CD14-positive monocyte (primary cell): ENCODE measurements around the gene HDAC4. TPM values are rescaled to one million over a fixed set of nuclear protein-coding genes. Genes with fewer than 3 reads are reported as not detected.
A peak's percentile ranks its signal among the peaks of the same experiment; 100 is the strongest.

ENCODE experiments used
- DNase-seq, 3 donors: peaks; one replicate each; pipeline ENCODE4 v3.0.0-alpha.2; 2011 to 2022
- H2AFZ ChIP-seq: 2 replicates; pipeline ENCODE4 v1.6.0; 2012; ENCODE audit warnings: mild to moderate bottlenecking, low read depth, low read length, inconsistent platforms; ENCODE audit not compliant: insufficient read depth, poor library complexity, severe bottlenecking
- H3K27ac ChIP-seq, 2 donors: 1 replicate in 1 of 2; 2 replicates in 1 of 2; pipeline ENCODE4 v1.5.1; 2012 to 2013; ENCODE audit warnings: low read length in 2 of 2, control low read depth in 1 of 2, inconsistent platforms in 1 of 2, low read depth in 1 of 2, mild to moderate bottlenecking in 1 of 2
- H3K27me3 ChIP-seq, 2 donors: one replicate each; pipeline versions ENCODE4 v1.6.0 to v1.6.1; 2011 to 2013; ENCODE audit warnings: low read length in 2 of 2; ENCODE audit not compliant: control insufficient read depth in 2 of 2, insufficient read depth in 2 of 2
- H3K36me3 ChIP-seq, 2 donors: replicated peaks in 1 of 2; 1 replicate in 1 of 2; 2 replicates in 1 of 2; pipeline versions ENCODE4 v1.5.1 to v1.6.1; 2012 to 2013; ENCODE audit warnings: low read length in 2 of 2, control low read depth in 1 of 2, inconsistent platforms in 1 of 2, mild to moderate bottlenecking in 1 of 2; ENCODE audit not compliant: insufficient read depth in 2 of 2, control insufficient read depth in 1 of 2
- H3K4me1 ChIP-seq, 2 donors: 1 replicate in 1 of 2; 2 replicates in 1 of 2; pipeline versions ENCODE4 v1.5.1 to v1.6.1; 2012 to 2013; ENCODE audit warnings: low read length in 2 of 2, control low read depth in 1 of 2, inconsistent platforms in 1 of 2, mild to moderate bottlenecking in 1 of 2, moderate library complexity in 1 of 2; ENCODE audit not compliant: insufficient read depth in 2 of 2, control insufficient read depth in 1 of 2
- H3K4me2 ChIP-seq: replicated peaks from 2 replicates; pipeline ENCODE3; 2012; ENCODE audit warnings: low read length, moderate library complexity, mild to moderate bottlenecking; ENCODE audit not compliant: poor library complexity, severe bottlenecking; ENCODE audit errors: extremely low read depth
- H3K4me3 ChIP-seq, 3 experiments: fragments of 200-600 bp in 1 of 3; sonication (generic) in 1 of 3; replicated peaks in 1 of 3; 1 replicate in 2 of 3; 2 replicates in 1 of 3; pipeline ENCODE4 v1.5.1; 2011 to 2013; ENCODE audit warnings: low read length in 3 of 3, mild to moderate bottlenecking in 3 of 3, control low read depth in 2 of 3, low read depth in 2 of 3, inconsistent platforms in 1 of 3, moderate library complexity in 1 of 3
- H3K79me2 ChIP-seq: 2 replicates; pipeline ENCODE4 v1.6.0; 2012; ENCODE audit warnings: mild to moderate bottlenecking, control low read depth, inconsistent platforms, low read length, moderate library complexity; ENCODE audit not compliant: insufficient read depth
- H3K9ac ChIP-seq: 2 replicates; pipeline ENCODE4 v1.6.0; 2017; ENCODE audit warnings: low read length, mild to moderate bottlenecking; ENCODE audit not compliant: insufficient read depth, poor library complexity, severe bottlenecking
- H3K9me3 ChIP-seq, 2 donors: replicated peaks in 1 of 2; 1 replicate in 1 of 2; 2 replicates in 1 of 2; pipeline versions ENCODE4 v1.5.1 to v1.6.1; 2012 to 2013; ENCODE audit warnings: low read length in 2 of 2, control low read depth in 1 of 2; ENCODE audit not compliant: control insufficient read depth in 1 of 2, insufficient read depth in 1 of 2
- H4K20me1 ChIP-seq: 2 replicates; pipeline ENCODE4 v1.6.0; 2012; ENCODE audit warnings: mild to moderate bottlenecking, low read length, control low read depth, moderate library complexity; ENCODE audit not compliant: insufficient read depth
- H3K27ac Mint-ChIP-seq, 7 donors: one replicate each; pipeline ENCODE4 v1.8.0; 2020; ENCODE audit warnings: mild to moderate bottlenecking in 7 of 7, mixed read lengths in 7 of 7, moderate library complexity in 6 of 7, inconsistent platforms in 2 of 7
- H3K27me3 Mint-ChIP-seq, 3 donors: one replicate each; pipeline ENCODE4 v1.8.0; 2021 to 2022; ENCODE audit warnings: low read depth in 3 of 3, mild to moderate bottlenecking in 3 of 3, mixed read lengths in 3 of 3, moderate library complexity in 3 of 3, inconsistent platforms in 1 of 3
- H3K36me3 Mint-ChIP-seq, 2 donors: one replicate each; pipeline ENCODE4 v1.8.0; 2020; ENCODE audit warnings: mixed read lengths in 2 of 2, inconsistent platforms in 1 of 2, mild to moderate bottlenecking in 1 of 2
- H3K4me1 Mint-ChIP-seq: one replicate; pipeline ENCODE4 v1.8.0; 2020; ENCODE audit warnings: mild to moderate bottlenecking, mixed read lengths
- H3K4me3 Mint-ChIP-seq, 2 donors: one replicate each; pipeline ENCODE4 v1.8.0; 2020; ENCODE audit warnings: mild to moderate bottlenecking in 2 of 2, mixed read lengths in 2 of 2, moderate library complexity in 1 of 2
- H3K9me3 Mint-ChIP-seq, 7 donors: one replicate each; pipeline ENCODE4 v1.8.0; 2020 to 2022; ENCODE audit warnings: mixed read lengths in 7 of 7, mild to moderate bottlenecking in 6 of 7, moderate library complexity in 6 of 7, inconsistent platforms in 2 of 7
- CTCF ChIP-seq: fragments of 200-600 bp; IDR thresholded peaks from one replicate; pipeline ENCODE4 v1.8.0; 2022; ENCODE audit warnings: antibody characterized with exemption, mild to moderate bottlenecking
- WGBS: methylation state at CpG from one replicate; pipeline ENCODE4 v1.1.5; 2013; ENCODE audit warnings: missing lambda C conversion rate; ENCODE audit not compliant: insufficient coverage; 5-methylcytosine and 5-hydroxymethylcytosine counted together
- intact Hi-C, 2 donors: fragments of 100-400 bp; cut with micrococcal nuclease; formaldehyde crosslinking; loops; one replicate each; pipeline versions ENCODE4 v1.15.0 to v1.15.1; 2023
- polyA plus RNA-seq, 3 donors: library from polyadenylated mRNA; depleted of rRNA in 1 of 3; unstranded in 2 of 3; stranded (reverse) in 1 of 3; fragments of 300-500 nt in 2 of 3; fragments of >200 nt in 1 of 3; fragmentation: Illumina TruSeq in 2 of 3; gene quantifications; 1 replicate in 2 of 3; 2 replicates in 1 of 3; pipeline ENCODE4 v1.2.3, GENCODE V29; 2012 to 2021

HDAC4 gene
- polyA plus RNA-seq, 3 donors, result 3.3 to 23.0 (median 4.5) TPM

GRCh38 chr2:239113615-239114014 lies 287.2 kb downstream of the HDAC4 start:
- Histone ChIP-seq H3K9me3 (no peaks in the 10 kb centered on the region), H3K4me3 (no peak overlapping the region), H3K4me2 (no peak overlapping the region), H3K36me3 (peaks cover 74 to 98% of the 10 kb centered on the region in 2 donors), H3K27ac (peak overlapping the region in 1 of 2 donors; percentile 38), H3K79me2 (no peaks in the 10 kb centered on the region), H3K9ac (peak overlapping the region; percentile 22), H2AFZ (no peak overlapping the region), H3K4me1 (peaks cover 8 to 25% of the 10 kb centered on the region in 2 donors), H3K27me3 (no peaks in the 10 kb centered on the region), H4K20me1 (peaks cover 40% of the 10 kb centered on the region)
- H3K27ac Mint-ChIP-seq, result peak overlapping the region in 2 of 7 donors; percentile 42 to 54
- H3K4me1 Mint-ChIP-seq, result peaks cover 23% of the 10 kb centered on the region
- intact Hi-C loops, result no loop called here
- peaks cover 80 to 97% of the 10 kb centered on the region in 2 donors for H3K36me3 Mint-ChIP-seq
- no peak for DNase-seq
- 41% methylated on average over 8 of the region's 8 CpGs for WGBS
- no peak overlapping the region for H3K4me3 Mint-ChIP-seq
- peaks cover 0 to 2% (median 0%) of the 10 kb centered on the region in 3 donors for H3K27me3 Mint-ChIP-seq
- TF ChIP-seq CTCF, result no peak
- H3K9me3 Mint-ChIP-seq, result peaks cover 0 to 1% (median 0%) of the 10 kb centered on the region in 7 donors

GRCh38 chr2:239113171-239113570 lies 287.6 kb downstream of the HDAC4 start:
- DNase-seq, result no peak
- H3K79me2 ChIP-seq, result no peaks in the 10 kb centered on the region
- H2AFZ ChIP-seq, result no peak overlapping the region
- H4K20me1 ChIP-seq, result peaks cover 44% of the 10 kb centered on the region
- no peak overlapping the region for H3K4me2 ChIP-seq
- Mint-ChIP-seq H3K27me3 (peaks cover 0 to 2% (median 0%) of the 10 kb centered on the region in 3 donors), H3K9me3 (peaks cover 0 to 1% (median 0%) of the 10 kb centered on the region in 7 donors), H3K27ac (peak overlapping the region in 2 of 7 donors; percentile 10 to 74), H3K36me3 (peaks cover 80 to 97% of the 10 kb centered on the region in 2 donors), H3K4me1 (peaks cover 18% of the 10 kb centered on the region), H3K4me3 (no peak overlapping the region)
- H3K9ac ChIP-seq, result no peak overlapping the region
- no peaks in the 10 kb centered on the region for H3K27me3 ChIP-seq
- H3K4me1 ChIP-seq, result peaks cover 4 to 21% of the 10 kb centered on the region in 2 donors
- peaks cover 75 to 98% of the 10 kb centered on the region in 2 donors for H3K36me3 ChIP-seq
- WGBS, result 16% methylated on average over 6 of the region's 12 CpGs
- no peaks in the 10 kb centered on the region for H3K9me3 ChIP-seq
- H3K27ac ChIP-seq, result peak overlapping the region in 1 of 2 donors; percentile 38
- H3K4me3 ChIP-seq, result no peak overlapping the region
- intact Hi-C loops, result no loop called here
- no peak for TF ChIP-seq CTCF
